ENCODE data around the gene PLAC9.
"Not testable (repeated sequence)": the region's sequence is repeated elsewhere in the genome, so short reads cannot be mapped to it uniquely, and the experiment has no call there.

PLAC9 gene, protein sequence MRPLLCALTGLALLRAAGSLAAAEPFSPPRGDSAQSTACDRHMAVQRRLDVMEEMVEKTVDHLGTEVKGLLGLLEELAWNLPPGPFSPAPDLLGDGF

DNA sequence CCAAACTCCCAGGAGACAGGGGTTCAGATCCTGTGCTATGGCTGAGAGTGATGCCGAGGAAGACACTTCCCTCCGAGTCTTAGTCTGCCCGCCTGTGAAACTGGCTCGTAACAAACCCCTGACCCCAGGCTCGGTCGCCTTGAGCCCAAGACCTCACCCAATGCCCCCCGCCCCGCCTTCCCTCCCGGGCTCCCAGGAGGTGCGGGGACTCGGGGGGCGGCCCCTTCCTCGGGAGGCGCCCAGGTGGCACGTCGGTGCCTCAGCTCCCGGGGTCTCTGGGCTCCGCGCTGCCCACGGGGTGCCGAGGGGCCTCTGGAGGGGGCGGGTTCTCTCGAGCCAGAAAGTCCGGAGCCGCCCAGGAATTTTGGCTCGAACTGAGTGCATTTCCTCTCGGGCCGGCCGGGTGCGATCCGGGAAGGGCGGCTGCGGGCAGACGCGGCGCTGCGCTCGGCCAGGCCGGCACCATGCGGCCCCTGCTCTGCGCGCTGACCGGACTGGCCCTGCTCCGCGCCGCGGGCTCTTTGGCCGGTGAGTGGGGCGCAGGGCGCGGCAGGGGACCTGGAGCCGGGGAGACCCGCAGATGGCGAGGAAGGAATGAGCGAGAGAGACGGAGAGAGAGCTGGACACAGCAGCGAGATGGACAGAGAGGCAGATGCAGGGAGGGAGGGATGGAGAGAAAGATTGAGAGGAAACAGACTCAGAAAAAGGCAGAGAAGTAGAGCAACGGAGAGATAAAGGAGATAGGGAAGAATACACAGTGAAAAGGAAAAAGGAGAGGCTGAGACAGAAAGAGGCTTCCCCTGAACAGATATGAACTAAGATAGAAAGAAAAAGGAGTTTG lies at the start of gene PLAC9:
Gene PLAC9 (plus strand): TSS at position 432 of the 841 bp plus-strand sequence. CDS start 33 bp downstream, at position 465.
- no peak for TF ChIP-seq RARB (CRISPR knock-in tag; IDR thresholded peaks at IDR 0.05)
- no peak for TF ChIP-seq ISL1 (CRISPR knock-in tag; IDR thresholded peaks at IDR 0.05)
- TF ChIP-seq ZFP30 (CRISPR knock-in tag; IDR thresholded peaks at IDR 0.05): no peak
- TF ChIP-seq ARNTL (CRISPR knock-in tag; IDR thresholded peaks at IDR 0.05; ENCODE audit: borderline replicate concordance, low read depth): no peak
- no peak for TF ChIP-seq ZNF70 (CRISPR knock-in tag; IDR thresholded peaks at IDR 0.05)
- TF ChIP-seq, protein P1, sequence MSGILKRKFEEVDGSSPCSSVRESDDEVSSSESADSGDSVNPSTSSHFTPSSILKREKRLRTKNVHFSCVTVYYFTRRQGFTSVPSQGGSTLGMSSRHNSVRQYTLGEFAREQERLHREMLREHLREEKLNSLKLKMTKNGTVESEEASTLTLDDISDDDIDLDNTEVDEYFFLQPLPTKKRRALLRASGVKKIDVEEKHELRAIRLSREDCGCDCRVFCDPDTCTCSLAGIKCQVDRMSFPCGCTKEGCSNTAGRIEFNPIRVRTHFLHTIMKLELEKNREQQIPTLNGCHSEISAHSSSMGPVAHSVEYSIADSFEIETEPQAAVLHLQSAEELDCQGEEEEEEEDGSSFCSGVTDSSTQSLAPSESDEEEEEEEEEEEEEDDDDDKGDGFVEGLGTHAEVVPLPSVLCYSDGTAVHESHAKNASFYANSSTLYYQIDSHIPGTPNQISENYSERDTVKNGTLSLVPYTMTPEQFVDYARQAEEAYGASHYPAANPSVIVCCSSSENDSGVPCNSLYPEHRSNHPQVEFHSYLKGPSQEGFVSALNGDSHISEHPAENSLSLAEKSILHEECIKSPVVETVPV (CRISPR knock-in tag; IDR thresholded peaks at IDR 0.05): no peak
- TF ChIP-seq GLIS3 (CRISPR knock-in tag; IDR thresholded peaks at IDR 0.05): no peak
- no peak for TF ChIP-seq ZC3H10 (CRISPR knock-in tag; IDR thresholded peaks at IDR 0.05)
- TF ChIP-seq, protein P2, sequence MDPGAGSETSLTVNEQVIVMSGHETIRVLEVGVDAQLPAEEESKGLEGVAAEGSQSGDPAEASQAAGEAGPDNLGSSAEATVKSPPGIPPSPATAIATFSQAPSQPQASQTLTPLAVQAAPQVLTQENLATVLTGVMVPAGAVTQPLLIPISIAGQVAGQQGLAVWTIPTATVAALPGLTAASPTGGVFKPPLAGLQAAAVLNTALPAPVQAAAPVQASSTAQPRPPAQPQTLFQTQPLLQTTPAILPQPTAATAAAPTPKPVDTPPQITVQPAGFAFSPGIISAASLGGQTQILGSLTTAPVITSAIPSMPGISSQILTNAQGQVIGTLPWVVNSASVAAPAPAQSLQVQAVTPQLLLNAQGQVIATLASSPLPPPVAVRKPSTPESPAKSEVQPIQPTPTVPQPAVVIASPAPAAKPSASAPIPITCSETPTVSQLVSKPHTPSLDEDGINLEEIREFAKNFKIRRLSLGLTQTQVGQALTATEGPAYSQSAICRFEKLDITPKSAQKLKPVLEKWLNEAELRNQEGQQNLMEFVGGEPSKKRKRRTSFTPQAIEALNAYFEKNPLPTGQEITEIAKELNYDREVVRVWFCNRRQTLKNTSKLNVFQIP (CRISPR knock-in tag; IDR thresholded peaks at IDR 0.05; ENCODE audit: borderline replicate concordance, low read depth): no peak
- TF ChIP-seq CSDC2 (CRISPR knock-in tag; IDR thresholded peaks at IDR 0.05): no peak
- peak; percentile 92 for ATAC-seq

DNA sequence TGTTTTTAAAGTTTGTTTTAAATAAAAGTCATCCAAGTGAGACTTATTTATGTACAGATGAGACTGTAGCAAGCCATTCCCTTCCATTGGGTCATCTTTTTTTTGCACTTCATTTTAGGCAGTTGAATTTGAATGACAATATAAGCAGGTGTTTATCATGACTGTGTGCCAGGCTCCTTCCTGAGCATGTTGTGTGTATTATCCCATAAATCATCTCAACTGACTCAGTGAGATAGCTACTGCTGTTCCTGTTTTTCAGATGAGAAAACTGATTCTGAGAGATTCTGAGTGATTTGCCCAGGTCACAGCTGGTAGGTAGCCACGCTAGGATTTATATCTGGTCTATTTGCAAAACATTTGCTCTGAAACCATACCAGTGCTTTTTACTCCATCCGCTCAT lies 42.4 kb upstream of the PLAC9 start:
- ATAC-seq: no peak

DNA sequence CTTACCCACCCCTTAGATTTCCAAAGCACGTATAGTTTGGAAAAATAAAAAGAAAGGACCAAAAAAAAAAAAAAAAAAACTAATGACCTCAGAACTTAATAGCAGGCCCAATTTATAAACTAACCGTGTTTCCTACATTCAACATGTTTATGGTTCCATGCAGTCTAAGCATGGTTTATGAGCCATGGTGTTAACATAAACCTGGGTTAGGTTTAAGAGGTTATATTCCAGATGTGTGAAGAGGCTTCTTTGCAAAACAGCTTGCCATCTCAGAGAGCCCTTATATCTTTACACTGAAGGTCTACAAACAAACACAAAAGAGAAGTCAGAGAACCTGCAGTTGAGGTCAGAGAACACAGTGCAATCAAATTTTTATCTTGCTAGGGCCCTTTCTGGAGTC lies 38.3 kb upstream of the PLAC9 start:
- ATAC-seq: no peak
- TF ChIP-seq, protein P1 (CRISPR knock-in tag; IDR thresholded peaks at IDR 0.05): no peak
- TF ChIP-seq TCF4 (CRISPR knock-in tag; IDR thresholded peaks at IDR 0.05; ENCODE audit: borderline replicate concordance) (no peak), ZFP3 (CRISPR knock-in tag; IDR thresholded peaks at IDR 0.05) (no peak), ZNF70 (CRISPR knock-in tag; IDR thresholded peaks at IDR 0.05) (no peak)
- TF ChIP-seq, protein P3, sequence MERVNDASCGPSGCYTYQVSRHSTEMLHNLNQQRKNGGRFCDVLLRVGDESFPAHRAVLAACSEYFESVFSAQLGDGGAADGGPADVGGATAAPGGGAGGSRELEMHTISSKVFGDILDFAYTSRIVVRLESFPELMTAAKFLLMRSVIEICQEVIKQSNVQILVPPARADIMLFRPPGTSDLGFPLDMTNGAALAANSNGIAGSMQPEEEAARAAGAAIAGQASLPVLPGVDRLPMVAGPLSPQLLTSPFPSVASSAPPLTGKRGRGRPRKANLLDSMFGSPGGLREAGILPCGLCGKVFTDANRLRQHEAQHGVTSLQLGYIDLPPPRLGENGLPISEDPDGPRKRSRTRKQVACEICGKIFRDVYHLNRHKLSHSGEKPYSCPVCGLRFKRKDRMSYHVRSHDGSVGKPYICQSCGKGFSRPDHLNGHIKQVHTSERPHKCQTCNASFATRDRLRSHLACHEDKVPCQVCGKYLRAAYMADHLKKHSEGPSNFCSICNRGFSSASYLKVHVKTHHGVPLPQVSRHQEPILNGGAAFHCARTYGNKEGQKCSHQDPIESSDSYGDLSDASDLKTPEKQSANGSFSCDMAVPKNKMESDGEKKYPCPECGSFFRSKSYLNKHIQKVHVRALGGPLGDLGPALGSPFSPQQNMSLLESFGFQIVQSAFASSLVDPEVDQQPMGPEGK (CRISPR knock-in tag; IDR thresholded peaks at IDR 0.05; ENCODE audit: borderline replicate concordance): no peak

More for the DNA sequence above, 42.4 kb upstream of the PLAC9 start:
- TF ChIP-seq TCF4 (CRISPR knock-in tag; IDR thresholded peaks at IDR 0.05; ENCODE audit: borderline replicate concordance) (no peak), GLIS3 (CRISPR knock-in tag; IDR thresholded peaks at IDR 0.05) (no peak)

DNA sequence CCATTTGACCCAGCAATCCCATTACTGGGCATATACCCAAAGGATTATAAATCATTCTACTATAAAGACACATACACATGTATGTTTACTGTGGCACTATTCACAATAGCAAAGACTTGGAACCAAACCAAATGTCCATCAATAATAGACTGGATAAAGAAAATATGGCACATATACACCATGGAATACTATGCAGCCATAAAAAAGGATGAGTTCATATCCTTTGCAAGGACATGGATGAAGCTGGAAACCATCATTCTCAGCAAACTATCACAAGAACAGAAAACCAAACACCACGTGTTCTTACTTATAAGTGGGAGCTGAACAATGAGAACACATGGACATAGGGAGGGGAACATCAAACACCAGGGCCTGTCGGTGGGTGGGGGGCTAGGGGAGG lies 34.3 kb upstream of the PLAC9 start:
- ATAC-seq: not testable (repeated sequence)

DNA sequence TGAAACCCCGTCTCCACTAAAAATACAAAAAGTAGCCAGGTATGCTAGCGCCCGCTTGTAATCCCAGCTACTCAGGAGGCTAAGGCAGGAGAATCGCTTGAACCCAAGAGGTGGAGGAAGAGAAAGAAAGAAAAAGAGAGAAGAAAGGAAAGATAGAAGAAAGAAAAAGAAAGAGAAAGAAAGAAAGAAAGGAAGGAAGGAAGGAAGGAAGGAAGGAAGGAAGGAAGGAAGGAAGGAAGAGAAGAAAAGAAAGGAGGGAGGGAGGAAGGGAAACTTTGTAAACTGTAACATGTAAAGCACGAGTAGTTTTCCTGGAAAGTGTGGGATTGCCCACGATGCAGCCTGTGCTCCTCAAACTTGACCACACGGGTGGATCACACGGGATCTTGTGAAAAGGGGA lies 33.2 kb upstream of the PLAC9 start:
- not testable (repeated sequence) for ATAC-seq

DNA sequence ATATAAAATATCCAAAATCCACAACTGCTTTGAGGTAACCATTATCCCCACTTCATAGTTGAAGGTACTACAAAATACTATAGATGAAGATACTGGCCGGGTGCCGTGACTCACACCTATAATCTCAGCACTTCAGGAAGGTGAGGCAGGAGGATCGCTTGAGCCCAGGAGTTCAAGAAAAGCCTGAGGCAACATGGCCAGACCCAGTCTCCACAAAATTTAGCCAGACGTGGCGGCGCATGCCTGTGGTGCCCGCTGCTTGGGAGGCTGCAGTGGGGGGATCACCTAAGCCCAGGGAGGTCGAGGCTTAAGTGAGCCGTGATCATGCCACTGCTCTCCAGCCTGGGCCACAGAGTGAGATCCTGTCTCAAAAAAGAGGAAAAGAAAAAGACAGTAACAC lies 32.4 kb upstream of the PLAC9 start:
- TF ChIP-seq RARB (CRISPR knock-in tag; IDR thresholded peaks at IDR 0.05) (no peak), ZNF70 (CRISPR knock-in tag; IDR thresholded peaks at IDR 0.05) (no peak), ZC3H10 (CRISPR knock-in tag; IDR thresholded peaks at IDR 0.05) (no peak)
- TF ChIP-seq, protein P3 (CRISPR knock-in tag; IDR thresholded peaks at IDR 0.05; ENCODE audit: borderline replicate concordance): no peak
- no peak for ATAC-seq

All from SK-N-SH treated with all-trans-retinoic acid at 6 μM for 48 hours (cell line).